ENCODE data around the gene CHRNA4. TPM values are rescaled to one million over a fixed set of nuclear protein-coding genes. Genes with fewer than 3 reads are reported as not detected.
A peak's percentile ranks its signal among the peaks of the same experiment; 100 is the strongest.

Gene CHRNA4
- total RNA-seq, 1 experiment from 2014 or later, result 2.4 TPM

DNA sequence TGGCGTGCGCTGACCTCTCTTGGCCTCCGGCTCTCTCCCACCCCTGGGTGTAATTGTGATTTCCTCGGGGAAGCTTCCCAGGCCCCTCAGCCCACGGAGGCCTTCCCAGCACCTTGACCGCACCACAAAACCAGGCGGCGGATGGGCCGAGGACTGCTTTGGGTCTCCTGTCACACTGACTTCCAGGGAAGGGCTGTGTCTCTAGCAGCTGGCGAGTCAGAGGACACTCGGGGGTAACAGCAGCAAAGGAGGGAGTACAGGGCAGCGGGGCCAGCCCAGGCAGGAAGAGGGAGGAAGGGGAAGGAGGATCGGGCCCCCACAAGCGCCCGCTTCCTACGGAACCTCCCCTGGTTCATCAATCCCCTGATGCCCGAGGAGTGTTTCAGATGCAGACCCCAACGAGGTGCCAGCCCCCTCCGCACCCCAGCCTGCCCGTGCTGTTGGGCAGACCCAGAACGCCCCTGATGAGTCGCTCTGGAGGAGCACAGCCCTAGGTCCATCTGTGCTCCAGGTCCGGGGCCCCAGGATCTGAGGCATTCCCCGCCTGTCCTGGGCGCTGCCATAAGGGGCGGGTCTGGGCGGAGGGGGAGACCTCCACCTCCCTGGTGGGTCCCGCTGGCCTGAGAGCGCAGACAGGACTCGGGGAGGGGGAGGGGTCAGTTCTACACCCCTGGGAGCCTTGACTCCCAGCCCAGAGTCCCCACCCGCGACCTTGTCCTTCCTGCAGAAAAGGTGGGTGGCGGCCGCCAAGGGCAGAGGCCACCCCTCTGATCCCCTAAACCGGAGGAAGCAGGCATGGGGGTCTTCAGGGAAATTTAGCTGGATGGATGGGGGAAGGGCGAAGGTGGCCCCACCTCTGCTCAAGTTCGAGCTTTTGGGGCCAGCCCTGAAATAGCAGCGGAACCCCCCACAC lies 956 bp downstream of the CHRNA4 start:
- in situ Hi-C loops (cut with HindIII; ENCODE audit: low pct_unique_long_range_greater_than_20kb, low sequenced_read_pairs) (no loop called here), intact Hi-C loops (cut with micrococcal nuclease; ENCODE audit: unreplicated experiment) (no loop called here)
- H3K27ac ChIP-seq (ENCODE audit: low read length), result no peak overlapping the region
- no peak for TF ChIP-seq SIN3A (IDR thresholded peaks at IDR 0.05; ENCODE audit: borderline replicate concordance, insufficient read depth, low read depth, low read length)
- TF ChIP-seq, protein P1, sequence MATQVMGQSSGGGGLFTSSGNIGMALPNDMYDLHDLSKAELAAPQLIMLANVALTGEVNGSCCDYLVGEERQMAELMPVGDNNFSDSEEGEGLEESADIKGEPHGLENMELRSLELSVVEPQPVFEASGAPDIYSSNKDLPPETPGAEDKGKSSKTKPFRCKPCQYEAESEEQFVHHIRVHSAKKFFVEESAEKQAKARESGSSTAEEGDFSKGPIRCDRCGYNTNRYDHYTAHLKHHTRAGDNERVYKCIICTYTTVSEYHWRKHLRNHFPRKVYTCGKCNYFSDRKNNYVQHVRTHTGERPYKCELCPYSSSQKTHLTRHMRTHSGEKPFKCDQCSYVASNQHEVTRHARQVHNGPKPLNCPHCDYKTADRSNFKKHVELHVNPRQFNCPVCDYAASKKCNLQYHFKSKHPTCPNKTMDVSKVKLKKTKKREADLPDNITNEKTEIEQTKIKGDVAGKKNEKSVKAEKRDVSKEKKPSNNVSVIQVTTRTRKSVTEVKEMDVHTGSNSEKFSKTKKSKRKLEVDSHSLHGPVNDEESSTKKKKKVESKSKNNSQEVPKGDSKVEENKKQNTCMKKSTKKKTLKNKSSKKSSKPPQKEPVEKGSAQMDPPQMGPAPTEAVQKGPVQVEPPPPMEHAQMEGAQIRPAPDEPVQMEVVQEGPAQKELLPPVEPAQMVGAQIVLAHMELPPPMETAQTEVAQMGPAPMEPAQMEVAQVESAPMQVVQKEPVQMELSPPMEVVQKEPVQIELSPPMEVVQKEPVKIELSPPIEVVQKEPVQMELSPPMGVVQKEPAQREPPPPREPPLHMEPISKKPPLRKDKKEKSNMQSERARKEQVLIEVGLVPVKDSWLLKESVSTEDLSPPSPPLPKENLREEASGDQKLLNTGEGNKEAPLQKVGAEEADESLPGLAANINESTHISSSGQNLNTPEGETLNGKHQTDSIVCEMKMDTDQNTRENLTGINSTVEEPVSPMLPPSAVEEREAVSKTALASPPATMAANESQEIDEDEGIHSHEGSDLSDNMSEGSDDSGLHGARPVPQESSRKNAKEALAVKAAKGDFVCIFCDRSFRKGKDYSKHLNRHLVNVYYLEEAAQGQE (IDR thresholded peaks at IDR 0.05; ENCODE audit: insufficient read depth in 1 of 2, low read depth in 2 of 2, low read length in 1 of 2), result no peak
- no peak for TF ChIP-seq POLR2AphosphoS5 (IDR thresholded peaks at IDR 0.05; ENCODE audit: low read depth, low read length)
- TF ChIP-seq, protein P2, sequence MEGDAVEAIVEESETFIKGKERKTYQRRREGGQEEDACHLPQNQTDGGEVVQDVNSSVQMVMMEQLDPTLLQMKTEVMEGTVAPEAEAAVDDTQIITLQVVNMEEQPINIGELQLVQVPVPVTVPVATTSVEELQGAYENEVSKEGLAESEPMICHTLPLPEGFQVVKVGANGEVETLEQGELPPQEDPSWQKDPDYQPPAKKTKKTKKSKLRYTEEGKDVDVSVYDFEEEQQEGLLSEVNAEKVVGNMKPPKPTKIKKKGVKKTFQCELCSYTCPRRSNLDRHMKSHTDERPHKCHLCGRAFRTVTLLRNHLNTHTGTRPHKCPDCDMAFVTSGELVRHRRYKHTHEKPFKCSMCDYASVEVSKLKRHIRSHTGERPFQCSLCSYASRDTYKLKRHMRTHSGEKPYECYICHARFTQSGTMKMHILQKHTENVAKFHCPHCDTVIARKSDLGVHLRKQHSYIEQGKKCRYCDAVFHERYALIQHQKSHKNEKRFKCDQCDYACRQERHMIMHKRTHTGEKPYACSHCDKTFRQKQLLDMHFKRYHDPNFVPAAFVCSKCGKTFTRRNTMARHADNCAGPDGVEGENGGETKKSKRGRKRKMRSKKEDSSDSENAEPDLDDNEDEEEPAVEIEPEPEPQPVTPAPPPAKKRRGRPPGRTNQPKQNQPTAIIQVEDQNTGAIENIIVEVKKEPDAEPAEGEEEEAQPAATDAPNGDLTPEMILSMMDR (IDR thresholded peaks at IDR 0.05), result no peak
- no peak for TF ChIP-seq TCF7L2 (IDR thresholded peaks at IDR 0.05; ENCODE audit: low read depth, low read length)
- no peak for ATAC-seq
- BruUV-seq (replicated peaks), result no TSS peak
- peaks cover 6% of the 10 kb centered on the region for H3K4me1 ChIP-seq (ENCODE audit: control insufficient read depth, insufficient read depth, low read length)
- ChIA-PET POLR2A (interaction anchor here (0.6 kb wide), 1 partner anchor 217 kb away, joined by 4 read pairs; no protein-coding TSS in a partner anchor), CTCF (no interaction called here)
- no peaks in the 10 kb centered on the region for H3K27me3 ChIP-seq (ENCODE audit: control insufficient read depth, insufficient read depth, low read length)
- H3K9me3 ChIP-seq (ENCODE audit: control insufficient read depth, insufficient read depth, low read depth, low read length), result no peaks in the 10 kb centered on the region
- no peaks in the 10 kb centered on the region for H3K36me3 ChIP-seq (ENCODE audit: control insufficient read depth, insufficient read depth, low read length)
- DNase-seq (ENCODE audit: low read depth, low spot score), result no peak
- peak overlapping the region in 1 of 2 experiments; percentile 25; a peak in 1 of 4 replicates for H3K4me3 ChIP-seq (ENCODE audit: low read depth in 2 of 2, low read length in 2 of 2)

DNA sequence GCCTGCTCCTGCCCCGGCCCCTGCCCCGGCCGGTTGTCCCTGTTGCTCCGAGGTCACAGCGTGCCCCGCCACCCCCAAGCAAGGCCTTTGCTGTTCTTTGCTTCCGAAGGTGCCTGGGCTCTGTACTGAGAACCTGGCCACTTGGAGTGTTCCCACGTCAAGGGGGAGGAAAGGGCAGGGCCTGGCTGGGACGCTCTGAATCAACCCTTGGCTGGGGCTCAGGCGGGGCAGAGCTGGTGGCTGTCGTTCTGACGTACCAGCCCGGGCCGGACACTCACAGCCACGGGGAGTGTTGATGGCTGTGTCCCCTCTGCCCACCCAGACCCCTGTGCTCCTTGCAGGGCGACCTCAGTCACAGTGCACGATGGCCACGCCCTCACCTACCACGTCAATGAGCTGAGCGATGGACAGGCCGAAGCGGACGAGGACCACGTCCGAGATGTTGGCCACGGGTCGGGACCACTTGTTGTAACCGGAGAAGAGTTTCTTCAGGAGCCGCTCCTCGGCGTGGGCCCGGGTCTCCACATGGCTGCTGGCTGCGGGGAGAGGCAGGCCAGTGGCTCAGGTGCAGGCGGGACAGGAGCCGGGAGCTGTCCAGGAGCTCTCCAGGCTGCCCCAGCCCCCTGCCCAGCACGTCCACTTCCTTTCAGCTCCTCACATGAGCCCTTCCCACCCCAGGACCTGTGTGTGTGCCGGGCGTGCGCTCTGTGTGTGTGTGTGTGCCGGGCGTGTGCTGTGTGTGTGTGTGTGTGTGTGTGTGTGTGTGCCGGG lies 1.8 kb downstream of the CHRNA4 start:
- in situ Hi-C loops (cut with HindIII; ENCODE audit: low pct_unique_long_range_greater_than_20kb, low sequenced_read_pairs) (no loop called here), intact Hi-C loops (cut with micrococcal nuclease; ENCODE audit: unreplicated experiment) (no loop called here)
- BruUV-seq (replicated peaks), result no TSS peak
- no peak for TF ChIP-seq SIN3A (IDR thresholded peaks at IDR 0.05; ENCODE audit: borderline replicate concordance, insufficient read depth, low read depth, low read length)
- TF ChIP-seq, protein P1 (IDR thresholded peaks at IDR 0.05; ENCODE audit: insufficient read depth in 1 of 2, low read depth in 2 of 2, low read length in 1 of 2), result peak in 1 of 2 experiments; percentile 60; a peak in 1 of 4 replicates
- Histone ChIP-seq H3K4me1 (ENCODE audit: control insufficient read depth, insufficient read depth, low read length) (peaks cover 6% of the 10 kb centered on the region), H3K27ac (ENCODE audit: low read length) (no peak overlapping the region), H3K27me3 (ENCODE audit: control insufficient read depth, insufficient read depth, low read length) (no peaks in the 10 kb centered on the region), H3K9me3 (ENCODE audit: control insufficient read depth, insufficient read depth, low read depth, low read length) (no peaks in the 10 kb centered on the region), H3K4me3 (ENCODE audit: low read depth in 2 of 2, low read length in 2 of 2) (no peak overlapping the region), H3K36me3 (ENCODE audit: control insufficient read depth, insufficient read depth, low read length) (no peaks in the 10 kb centered on the region)
- no peak for ATAC-seq
- no peak for DNase-seq (ENCODE audit: low read depth, low spot score)
- POLR2A ChIA-PET, result no interaction called here
- CTCF ChIA-PET, result interaction anchor here (0.6 kb wide), 1 partner anchor 435 kb away, joined by 9 read pairs; no protein-coding TSS in a partner anchor
